WERI-Rb-1 (cell line): ENCODE results near the gene ANKRD66.
A peak's percentile ranks its signal among the peaks of the same experiment; 100 is the strongest.

Source experiments
- DNase-seq: peaks from one replicate; pipeline ENCODE4 v3.0.0-alpha.2; 2020
- H3K27ac ChIP-seq: fragments of 250-450 bp; sonication (Bioruptor Pico); 2 replicates; pipeline ENCODE4 v1.5.1; 2020; ENCODE audit warnings: mild to moderate bottlenecking, moderate library complexity
- H3K27me3 ChIP-seq: fragments of 250-450 bp; sonication (Bioruptor Pico); 2 replicates; pipeline ENCODE4 v1.5.1; 2021; ENCODE audit warnings: mild to moderate bottlenecking, low read depth, moderate library complexity; ENCODE audit not compliant: insufficient read depth, severe bottlenecking
- H3K36me3 ChIP-seq: fragments of 250-450 bp; sonication (Bioruptor Pico); 2 replicates; pipeline ENCODE4 v1.5.1; 2020; ENCODE audit warnings: mild to moderate bottlenecking, moderate library complexity
- H3K4me3 ChIP-seq: 2 replicates; pipeline ENCODE4 v1.5.1; 2011; ENCODE audit warnings: low read depth, mild to moderate bottlenecking, control low read depth, low read length
- H3K9me3 ChIP-seq: fragments of 250-450 bp; sonication (Bioruptor Pico); 2 replicates; pipeline ENCODE4 v1.5.1; 2021; ENCODE audit warnings: mild to moderate bottlenecking, moderate library complexity; ENCODE audit not compliant: severe bottlenecking
- TF ChIP-seq, protein P1 (sequence below): IDR thresholded peaks from 2 replicates; pipeline ENCODE4 v1.5.1; 2011; ENCODE audit warnings: low read depth, mild to moderate bottlenecking, control low read depth, inconsistent platforms, low read length

The ANKRD66 gene

DNA sequence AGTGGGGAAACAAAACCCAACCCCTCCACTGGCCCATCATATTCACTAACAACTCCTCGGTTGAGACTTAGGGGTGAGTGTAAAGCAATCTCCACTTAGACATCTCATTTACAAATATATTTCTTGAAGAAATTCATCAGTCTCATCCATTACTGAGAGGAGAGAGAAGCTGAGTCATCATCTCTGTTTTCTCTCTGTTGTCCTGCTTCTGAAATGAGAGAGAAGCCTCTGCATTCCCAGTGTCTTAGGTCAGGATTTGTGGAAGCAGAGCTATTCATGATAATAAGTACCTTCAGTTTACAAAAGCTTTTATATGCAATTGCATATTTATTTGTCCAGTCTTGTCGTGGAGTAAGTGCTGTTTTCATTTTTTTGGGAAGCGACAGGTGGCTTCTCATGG, 47.3 kb downstream of the ANKRD66 start:
- Histone ChIP-seq H3K27me3 (no peaks in the 10 kb centered on the region), H3K4me3 (no peak overlapping the region), H3K9me3 (no peaks in the 10 kb centered on the region), H3K27ac (no peak overlapping the region), H3K36me3 (no peaks in the 10 kb centered on the region)
- DNase-seq, result no peak
- TF ChIP-seq, protein P1, sequence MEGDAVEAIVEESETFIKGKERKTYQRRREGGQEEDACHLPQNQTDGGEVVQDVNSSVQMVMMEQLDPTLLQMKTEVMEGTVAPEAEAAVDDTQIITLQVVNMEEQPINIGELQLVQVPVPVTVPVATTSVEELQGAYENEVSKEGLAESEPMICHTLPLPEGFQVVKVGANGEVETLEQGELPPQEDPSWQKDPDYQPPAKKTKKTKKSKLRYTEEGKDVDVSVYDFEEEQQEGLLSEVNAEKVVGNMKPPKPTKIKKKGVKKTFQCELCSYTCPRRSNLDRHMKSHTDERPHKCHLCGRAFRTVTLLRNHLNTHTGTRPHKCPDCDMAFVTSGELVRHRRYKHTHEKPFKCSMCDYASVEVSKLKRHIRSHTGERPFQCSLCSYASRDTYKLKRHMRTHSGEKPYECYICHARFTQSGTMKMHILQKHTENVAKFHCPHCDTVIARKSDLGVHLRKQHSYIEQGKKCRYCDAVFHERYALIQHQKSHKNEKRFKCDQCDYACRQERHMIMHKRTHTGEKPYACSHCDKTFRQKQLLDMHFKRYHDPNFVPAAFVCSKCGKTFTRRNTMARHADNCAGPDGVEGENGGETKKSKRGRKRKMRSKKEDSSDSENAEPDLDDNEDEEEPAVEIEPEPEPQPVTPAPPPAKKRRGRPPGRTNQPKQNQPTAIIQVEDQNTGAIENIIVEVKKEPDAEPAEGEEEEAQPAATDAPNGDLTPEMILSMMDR, result no peak

DNA sequence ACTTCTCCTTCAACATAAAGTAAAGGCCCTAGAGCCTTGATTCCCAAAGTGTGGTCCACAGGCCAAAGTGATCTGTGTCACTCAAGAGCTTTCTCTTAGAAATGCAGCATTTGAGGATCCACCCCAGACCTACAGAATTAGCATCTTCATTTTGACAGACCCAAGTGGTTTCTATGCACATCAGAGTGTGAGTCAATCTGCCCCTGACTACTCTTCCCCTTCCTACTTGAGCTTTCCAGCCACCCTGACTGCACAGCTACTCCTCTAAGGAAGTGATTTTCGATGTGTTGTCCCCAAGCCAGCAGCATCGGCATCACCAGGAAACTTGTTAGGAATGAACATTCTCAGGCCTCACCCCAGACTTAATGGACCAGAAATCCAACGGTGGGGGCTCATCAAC, 49.1 kb downstream of the ANKRD66 start:
- no peaks in the 10 kb centered on the region for H3K36me3 ChIP-seq
- no peak overlapping the region for H3K27ac ChIP-seq
- no peak overlapping the region for H3K4me3 ChIP-seq
- H3K27me3 ChIP-seq, result no peaks in the 10 kb centered on the region
- no peaks in the 10 kb centered on the region for H3K9me3 ChIP-seq
- TF ChIP-seq, protein P1, result no peak
- DNase-seq, result no peak

DNA sequence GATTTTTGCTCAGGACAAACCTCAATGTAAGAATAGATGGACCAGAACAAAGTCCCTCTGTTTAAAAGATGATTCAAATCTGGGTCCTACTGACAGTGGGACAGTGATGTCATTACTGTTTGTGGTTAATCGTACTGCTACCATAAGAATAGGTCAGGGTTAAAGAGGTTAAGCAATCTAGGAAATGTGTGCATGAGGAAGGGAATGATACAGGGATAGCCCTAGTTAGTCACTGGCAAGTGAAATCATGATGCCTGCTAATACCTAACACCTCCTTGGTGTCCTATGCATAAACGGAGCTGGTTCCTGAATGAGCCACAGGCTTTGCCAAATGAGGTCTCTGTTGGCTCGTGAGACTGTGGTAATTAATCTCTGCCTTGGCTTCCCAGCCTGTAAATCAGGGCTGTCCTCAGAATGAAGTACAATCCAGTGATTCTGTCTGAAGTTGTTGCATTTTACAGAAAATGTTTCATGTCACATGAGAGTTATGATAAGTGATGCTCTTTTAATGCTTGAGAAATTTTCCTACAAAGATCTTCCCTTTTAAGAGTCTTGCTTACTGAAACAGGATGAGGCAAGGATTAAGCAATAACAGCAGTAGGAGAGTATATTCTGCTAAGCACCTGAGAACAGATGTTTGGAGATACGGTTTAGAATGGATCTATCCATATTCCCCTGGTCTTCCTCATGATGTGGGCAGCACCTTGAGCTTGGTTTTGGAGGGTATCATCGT, 50.3 kb downstream of the ANKRD66 start:
- H3K9me3 ChIP-seq, result no peaks in the 10 kb centered on the region
- no peak overlapping the region for H3K27ac ChIP-seq
- DNase-seq, result no peak
- TF ChIP-seq, protein P1, result no peak
- no peaks in the 10 kb centered on the region for H3K27me3 ChIP-seq
- no peaks in the 10 kb centered on the region for H3K36me3 ChIP-seq
- no peak overlapping the region for H3K4me3 ChIP-seq

DNA sequence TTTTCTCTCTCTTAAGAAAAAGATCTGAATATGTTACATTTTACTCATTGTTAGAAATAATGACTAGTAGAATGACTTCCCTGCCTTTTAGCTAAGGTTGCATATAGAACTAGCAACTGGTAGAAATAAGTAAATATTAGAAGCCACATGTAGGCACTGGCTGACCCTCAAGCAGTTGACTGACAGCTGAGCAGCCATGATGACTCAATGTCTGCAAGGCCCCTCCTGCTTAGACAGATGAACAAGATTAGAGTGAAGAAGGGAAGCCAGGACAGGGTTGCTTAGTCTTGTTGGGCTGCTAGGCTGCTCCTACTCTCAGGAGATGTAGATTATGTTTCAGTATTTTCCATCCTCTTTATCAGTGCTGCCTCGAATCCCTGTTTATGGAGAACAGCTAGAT, 52.9 kb downstream of the ANKRD66 start:
- peak; percentile 54 for DNase-seq
- no peak overlapping the region for H3K4me3 ChIP-seq
- no peaks in the 10 kb centered on the region for H3K27me3 ChIP-seq
- no peak overlapping the region for H3K27ac ChIP-seq
- TF ChIP-seq, protein P1, result no peak
- H3K36me3 ChIP-seq, result no peaks in the 10 kb centered on the region
- no peaks in the 10 kb centered on the region for H3K9me3 ChIP-seq

DNA sequence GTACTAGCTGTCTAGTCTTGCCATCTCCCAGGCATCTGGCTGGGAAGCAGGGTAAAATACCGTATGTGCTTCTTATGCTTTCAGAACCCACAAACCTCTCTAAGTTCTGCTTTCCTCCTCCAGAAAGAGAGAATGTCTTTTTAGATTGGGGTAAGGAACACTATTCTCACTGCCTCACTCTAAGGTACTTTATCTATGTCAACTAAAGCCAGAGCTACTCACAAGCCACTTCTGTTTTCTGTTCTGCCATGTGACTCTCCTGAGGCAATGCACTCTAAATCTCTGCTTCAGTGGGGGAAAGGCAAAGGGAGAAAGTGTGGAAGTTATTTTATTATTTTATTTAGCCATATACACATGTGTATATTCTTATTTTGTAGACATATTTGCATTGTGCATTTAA, 62.1 kb downstream of the ANKRD66 start:
- H3K4me3 ChIP-seq, result no peak overlapping the region
- no peak for DNase-seq
- H3K27ac ChIP-seq, result no peak overlapping the region
- H3K36me3 ChIP-seq, result no peaks in the 10 kb centered on the region
- H3K27me3 ChIP-seq, result no peaks in the 10 kb centered on the region
- TF ChIP-seq, protein P1, result no peak
- no peaks in the 10 kb centered on the region for H3K9me3 ChIP-seq
